ENCODE data around the gene IRX2. TPM values are rescaled to one million over a fixed set of nuclear protein-coding genes. Genes with fewer than 3 reads are reported as not detected.

IRX2 gene
- total and polyA plus RNA-seq, 10 of the 15 experiments (the other 5 are each of a cell fraction or from before 2014, with no cell fraction given) = not detected

DNA sequence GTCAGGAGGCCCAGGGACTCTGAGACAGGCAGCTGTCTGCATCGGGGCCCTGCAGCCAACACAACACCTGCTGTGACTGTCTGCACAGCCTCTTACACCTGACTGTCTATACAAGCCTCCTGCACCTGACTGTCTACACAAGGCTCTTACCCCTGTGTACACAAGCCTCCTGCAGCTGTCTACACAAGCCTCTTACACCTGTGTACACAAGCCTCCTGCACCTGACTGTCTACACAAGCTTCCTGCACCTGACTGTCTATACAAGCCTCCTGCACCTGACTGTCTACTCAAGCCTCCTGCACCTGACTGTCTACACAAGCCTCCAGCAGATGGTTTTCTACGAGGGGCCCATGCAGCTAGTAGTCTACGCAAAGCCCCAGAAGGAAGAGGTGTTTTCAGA, 18.6 kb downstream of the IRX2 start:
- Histone ChIP-seq H4K20me1 (ENCODE audit: control insufficient read depth, insufficient read depth) (no peaks in the 10 kb centered on the region), H3K9me3 (replicated peaks; ENCODE audit: control insufficient read depth, insufficient read depth, low read length) (no peaks in the 10 kb centered on the region), H3K27ac (ENCODE audit: control insufficient read depth, insufficient read depth) (no peak overlapping the region), H3K4me2 (ENCODE audit: control insufficient read depth, insufficient read depth) (no peak overlapping the region), H3K4me1 (ENCODE audit: control insufficient read depth, insufficient read depth, low read length) (no peaks in the 10 kb centered on the region), H3K4me3 (no peak overlapping the region), H3K27me3 (replicated peaks in 1 of 2; ENCODE audit: control insufficient read depth in 2 of 2, insufficient read depth in 2 of 2, low read length in 1 of 2) (no peaks in the 10 kb centered on the region), H3K9ac (ENCODE audit: control insufficient read depth, insufficient read depth, low read length) (no peak overlapping the region), H3K36me3 (ENCODE audit: control insufficient read depth in 2 of 2, insufficient read depth in 2 of 2, low read length in 1 of 2) (no peaks in the 10 kb centered on the region), H2AFZ (ENCODE audit: control insufficient read depth, low read depth, low read length) (no peak overlapping the region), H3K79me2 (ENCODE audit: control insufficient read depth, insufficient read depth, low read length) (no peaks in the 10 kb centered on the region)
- BruUV-seq (replicated peaks) = no TSS peak
- DNase-seq (ENCODE audit: low read depth, low spot score) = no peak
- no peak for ATAC-seq
- 9% methylated on average over 3 of the region's 3 CpGs for WGBS (ENCODE audit: insufficient coverage, insufficient replicate concordance, low lambda C conversion rate, missing lambda C conversion rate)
- no peak for TF ChIP-seq ZNF24 (IDR thresholded peaks at IDR 0.05)
- TF ChIP-seq CBX3 (IDR thresholded peaks at IDR 0.05; ENCODE audit: borderline replicate concordance, low read depth) = no peak
- no peak for TF ChIP-seq EZH2 (IDR thresholded peaks at IDR 0.05; ENCODE audit: borderline replicate concordance, control insufficient read depth, low read depth, low read length)
- no peak for TF ChIP-seq MEF2B (IDR thresholded peaks at IDR 0.05; ENCODE audit: partially characterized antibody, poor library complexity, severe bottlenecking)
- TF ChIP-seq IKZF1 (conservative IDR thresholded peaks at IDR 0.05) = no peak
- no peak for TF ChIP-seq MTA2 (IDR thresholded peaks at IDR 0.05; ENCODE audit: low read depth)
- TF ChIP-seq EGR1 (IDR thresholded peaks at IDR 0.05; ENCODE audit: borderline replicate concordance in 1 of 2, low read depth in 2 of 2, low read length in 2 of 2) = no peak
- TF ChIP-seq RBBP5 (conservative IDR thresholded peaks at IDR 0.05) = no peak
- TF ChIP-seq, protein P1, sequence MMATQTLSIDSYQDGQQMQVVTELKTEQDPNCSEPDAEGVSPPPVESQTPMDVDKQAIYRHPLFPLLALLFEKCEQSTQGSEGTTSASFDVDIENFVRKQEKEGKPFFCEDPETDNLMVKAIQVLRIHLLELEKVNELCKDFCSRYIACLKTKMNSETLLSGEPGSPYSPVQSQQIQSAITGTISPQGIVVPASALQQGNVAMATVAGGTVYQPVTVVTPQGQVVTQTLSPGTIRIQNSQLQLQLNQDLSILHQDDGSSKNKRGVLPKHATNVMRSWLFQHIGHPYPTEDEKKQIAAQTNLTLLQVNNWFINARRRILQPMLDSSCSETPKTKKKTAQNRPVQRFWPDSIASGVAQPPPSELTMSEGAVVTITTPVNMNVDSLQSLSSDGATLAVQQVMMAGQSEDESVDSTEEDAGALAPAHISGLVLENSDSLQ (IDR thresholded peaks at IDR 0.05) = no peak
- no peak for TF ChIP-seq KLF5 (IDR thresholded peaks at IDR 0.05; ENCODE audit: partially characterized antibody)
- TF ChIP-seq, protein P2, sequence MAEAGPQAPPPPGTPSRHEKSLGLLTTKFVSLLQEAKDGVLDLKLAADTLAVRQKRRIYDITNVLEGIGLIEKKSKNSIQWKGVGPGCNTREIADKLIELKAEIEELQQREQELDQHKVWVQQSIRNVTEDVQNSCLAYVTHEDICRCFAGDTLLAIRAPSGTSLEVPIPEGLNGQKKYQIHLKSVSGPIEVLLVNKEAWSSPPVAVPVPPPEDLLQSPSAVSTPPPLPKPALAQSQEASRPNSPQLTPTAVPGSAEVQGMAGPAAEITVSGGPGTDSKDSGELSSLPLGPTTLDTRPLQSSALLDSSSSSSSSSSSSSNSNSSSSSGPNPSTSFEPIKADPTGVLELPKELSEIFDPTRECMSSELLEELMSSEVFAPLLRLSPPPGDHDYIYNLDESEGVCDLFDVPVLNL (IDR thresholded peaks at IDR 0.05; ENCODE audit: low read depth, low read length) = no peak
- no peak for TF ChIP-seq CHD4 (IDR thresholded peaks at IDR 0.05)
- no peak for TF ChIP-seq YY1 (IDR thresholded peaks at IDR 0.05; ENCODE audit: low read depth, low read length)
- no peak for TF ChIP-seq NBN (IDR thresholded peaks at IDR 0.05)
- TF ChIP-seq SRF (IDR thresholded peaks at IDR 0.05; ENCODE audit: low read depth in 2 of 2, low read length in 2 of 2) = no peak
- intact Hi-C loops (cut with micrococcal nuclease; ENCODE audit: unreplicated experiment) = no loop called here
- in situ Hi-C loops (cut with MboI) = no loop called here
- RAD21 ChIA-PET (ENCODE audit: unreplicated experiment) = no interaction called here
- CTCF ChIA-PET = no interaction called here
- POLR2A ChIA-PET = no interaction called here
- SMC1A ChIA-PET (ENCODE audit: uncharacterized antibody, unreplicated experiment) = no interaction called here
- no peak for FAIRE-seq
